Measurements from ENCODE around the gene ALX4. TPM values are rescaled to one million over a fixed set of nuclear protein-coding genes. Genes with fewer than 3 reads are reported as not detected.

Gene ALX4
- total and polyA plus RNA-seq, 2 of the 8 experiments (the other 6 are each of a cell fraction or from before 2014, with no cell fraction given): not detected

- TF ChIP-seq CHD7 (IDR thresholded peaks at IDR 0.05; ENCODE audit: insufficient replicate concordance, low read length) (no peak), SP2 (IDR thresholded peaks at IDR 0.05; ENCODE audit: low read length) (no peak), POLR2AphosphoS5 (IDR thresholded peaks at IDR 0.05; ENCODE audit: low read depth, low read length) (no peak), CTBP2 (IDR thresholded peaks at IDR 0.05; ENCODE audit: borderline replicate concordance, insufficient read depth, insufficient read length, low read length) (no peak), SIX5 (IDR thresholded peaks at IDR 0.05; ENCODE audit: low read depth, low read length) (no peak), CTCF (IDR thresholded peaks at IDR 0.05; ENCODE audit: control extremely low read depth in 1 of 3, insufficient read depth in 1 of 3, low read depth in 1 of 3, low read length in 3 of 3) (no peak), EZH2 (IDR thresholded peaks at IDR 0.05; ENCODE audit: low read depth, low read length, severe bottlenecking) (no peak), GTF2F1 (IDR thresholded peaks at IDR 0.05; ENCODE audit: borderline replicate concordance, low read depth, low read length) (no peak)
Observed at GRCh38 chr11:44306918-44307244, 3.1 kb downstream of the ALX4 start (continued).
